Stimulated activated CD4-positive, alpha-beta T cell treated with anti-CD3 and anti-CD28 coated beads, Interleukin-1b, Interleukin-23, amount 100 ng/mL, for 24 hours (primary cell): ENCODE results near the gene PADI6.
A peak's percentile ranks its signal among the peaks of the same experiment; 100 is the strongest.
"Not testable (repeated sequence)": the region's sequence is repeated elsewhere in the genome, so short reads cannot be mapped to it uniquely, and the experiment has no call there.

Experiments used
- DNase-seq, 4 experiments: peaks; one replicate each; pipeline ENCODE4 v3.0.0-alpha.2; 2020; ENCODE audit warnings: low read depth in 4 of 4, low spot score in 1 of 4

Gene PADI6

DNA sequence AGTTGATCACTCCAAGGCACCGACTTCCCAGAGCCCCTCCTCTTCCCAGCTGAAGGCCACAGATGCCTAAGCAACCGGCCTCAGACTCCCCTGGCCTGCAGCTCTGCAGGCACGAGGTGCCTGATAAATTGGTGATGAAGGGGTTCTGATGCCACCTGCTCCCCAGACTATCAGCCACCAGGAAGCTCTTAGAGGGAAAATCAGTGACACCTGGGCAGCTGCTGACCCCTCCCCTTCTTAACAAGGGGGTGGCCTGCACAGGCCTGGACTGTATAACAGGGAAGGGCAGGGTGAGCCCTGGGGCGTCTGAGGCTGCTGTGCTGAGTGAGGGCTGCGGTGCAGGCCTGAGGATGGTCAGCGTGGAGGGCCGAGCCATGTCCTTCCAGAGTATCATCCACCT lies at the start of gene PADI6:
TSS of gene PADI6 (plus strand) at position 301 of the 400 bp plus-strand sequence. CDS start at position 351, 50 bp downstream.
- no peak for DNase-seq

DNA sequence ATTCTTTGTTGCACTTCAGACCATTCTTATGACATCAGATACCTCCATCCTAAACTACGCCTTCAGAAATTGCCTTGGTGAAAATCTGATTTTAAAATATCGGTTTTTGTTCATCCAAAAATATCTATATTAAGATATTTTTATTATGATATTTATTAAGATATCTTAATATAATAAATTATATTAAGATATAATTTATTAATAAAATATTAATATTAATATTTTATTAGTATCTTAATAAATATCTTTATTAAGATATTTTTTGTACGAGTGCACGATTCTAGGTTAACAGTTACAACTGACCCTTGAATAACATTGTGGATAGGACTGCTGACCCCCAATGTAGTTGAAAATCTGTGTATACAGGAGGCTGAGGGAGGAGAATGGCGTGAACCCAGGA lies 43.1 kb upstream of the PADI6 start:
- no peak for DNase-seq

DNA sequence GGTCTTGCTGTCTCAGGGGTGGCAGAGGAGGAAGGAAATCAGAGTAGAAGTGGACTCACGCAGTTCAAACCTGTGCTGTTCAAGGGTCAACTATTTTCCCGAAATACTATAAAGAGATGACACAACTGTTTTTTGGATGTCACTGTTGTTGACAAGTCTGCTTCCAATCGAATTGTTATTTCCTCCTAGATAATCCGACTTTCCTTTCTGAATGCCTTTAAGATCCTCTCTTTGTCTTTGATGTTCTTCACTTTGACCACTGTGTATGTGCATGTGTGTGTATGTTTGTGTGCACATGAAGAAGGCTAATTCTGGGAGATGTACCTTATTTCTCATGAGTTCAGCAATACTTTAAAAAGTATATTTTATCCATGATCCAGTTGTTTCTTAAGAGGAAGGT lies 42.4 kb upstream of the PADI6 start:
- DNase-seq, result no peak

DNA sequence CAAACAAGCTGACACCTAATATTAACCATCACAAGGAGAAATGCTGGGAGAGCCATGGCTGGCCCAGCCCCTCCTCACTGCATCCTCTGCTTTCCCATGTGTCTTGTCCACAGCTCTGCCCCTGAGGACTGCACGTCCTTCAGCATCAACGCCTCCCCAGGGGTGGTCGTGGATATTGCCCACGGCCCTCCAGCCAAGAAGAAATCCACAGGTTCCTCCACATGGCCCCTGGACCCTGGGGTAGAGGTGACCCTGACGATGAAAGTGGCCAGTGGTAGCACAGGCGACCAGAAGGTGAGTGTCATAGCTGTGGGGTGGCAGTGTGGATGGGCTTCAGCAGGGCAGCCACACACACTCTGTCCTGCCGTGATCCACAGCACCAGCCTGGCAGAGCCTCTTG lies 41.1 kb upstream of the PADI6 start:
- DNase-seq, result no peak

DNA sequence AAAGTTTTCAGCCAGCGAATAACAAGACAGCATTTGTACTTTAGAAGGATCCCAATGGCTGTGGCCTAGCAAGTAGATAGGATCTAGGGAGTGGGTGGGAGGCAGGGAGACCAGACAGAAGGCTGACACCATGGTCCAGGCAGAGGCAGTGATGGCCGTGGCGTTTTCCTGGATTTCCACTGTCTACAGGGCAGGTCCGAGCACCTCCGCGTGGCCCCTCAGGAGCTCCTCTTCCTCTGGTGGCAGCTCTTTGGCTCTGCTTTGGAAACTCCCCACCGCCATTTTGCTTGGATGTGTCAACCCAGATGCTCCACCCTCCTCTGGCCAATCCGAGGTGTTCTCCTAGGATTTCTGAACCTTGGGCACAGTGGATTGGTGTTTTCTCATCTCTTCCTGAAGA lies 38.9 kb upstream of the PADI6 start:
- no peak for DNase-seq

DNA sequence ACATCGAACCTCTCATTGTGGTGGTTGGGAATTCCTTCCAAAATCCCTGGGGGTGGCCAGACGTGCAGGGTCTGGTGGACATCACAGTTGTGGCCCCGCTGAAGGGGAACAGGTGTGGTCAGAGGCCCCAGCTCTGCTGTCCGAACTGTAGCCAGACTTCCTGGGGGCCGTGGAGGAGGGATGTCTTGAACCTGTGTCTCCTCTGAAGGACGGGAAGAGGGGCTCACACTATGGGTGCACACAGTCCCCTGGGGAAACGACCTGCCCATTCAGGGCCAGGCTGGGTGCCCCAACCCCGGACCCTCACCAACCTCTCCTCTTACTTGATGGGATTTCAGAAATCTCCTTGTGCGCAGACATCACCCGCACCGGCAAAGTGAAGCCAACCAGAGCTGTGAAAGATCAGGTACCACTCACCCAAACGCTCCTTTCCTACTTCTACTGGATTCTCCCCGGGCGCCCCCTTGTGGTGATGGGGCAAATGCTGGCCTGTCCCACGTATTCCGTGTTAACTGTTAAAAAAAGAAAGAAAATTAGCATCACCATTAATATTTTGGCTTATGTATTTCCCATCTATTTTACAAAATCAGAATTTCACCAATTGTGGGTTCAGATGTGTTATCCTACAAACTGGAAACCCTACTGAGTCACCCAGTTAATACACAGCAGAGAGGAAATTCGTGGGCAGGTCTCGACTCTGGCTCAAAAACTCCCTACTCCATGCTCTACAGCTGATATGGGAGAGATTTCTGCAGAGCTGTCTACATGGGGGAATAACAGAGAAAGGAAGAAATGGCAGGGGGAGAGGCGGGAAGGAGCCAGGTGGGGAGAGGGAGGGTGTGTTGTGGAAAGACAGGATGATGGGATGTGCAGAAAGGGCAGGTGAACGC lies 35.9 kb upstream of the PADI6 start:
- peak; percentile 39 to 62 (median 52) for DNase-seq

DNA sequence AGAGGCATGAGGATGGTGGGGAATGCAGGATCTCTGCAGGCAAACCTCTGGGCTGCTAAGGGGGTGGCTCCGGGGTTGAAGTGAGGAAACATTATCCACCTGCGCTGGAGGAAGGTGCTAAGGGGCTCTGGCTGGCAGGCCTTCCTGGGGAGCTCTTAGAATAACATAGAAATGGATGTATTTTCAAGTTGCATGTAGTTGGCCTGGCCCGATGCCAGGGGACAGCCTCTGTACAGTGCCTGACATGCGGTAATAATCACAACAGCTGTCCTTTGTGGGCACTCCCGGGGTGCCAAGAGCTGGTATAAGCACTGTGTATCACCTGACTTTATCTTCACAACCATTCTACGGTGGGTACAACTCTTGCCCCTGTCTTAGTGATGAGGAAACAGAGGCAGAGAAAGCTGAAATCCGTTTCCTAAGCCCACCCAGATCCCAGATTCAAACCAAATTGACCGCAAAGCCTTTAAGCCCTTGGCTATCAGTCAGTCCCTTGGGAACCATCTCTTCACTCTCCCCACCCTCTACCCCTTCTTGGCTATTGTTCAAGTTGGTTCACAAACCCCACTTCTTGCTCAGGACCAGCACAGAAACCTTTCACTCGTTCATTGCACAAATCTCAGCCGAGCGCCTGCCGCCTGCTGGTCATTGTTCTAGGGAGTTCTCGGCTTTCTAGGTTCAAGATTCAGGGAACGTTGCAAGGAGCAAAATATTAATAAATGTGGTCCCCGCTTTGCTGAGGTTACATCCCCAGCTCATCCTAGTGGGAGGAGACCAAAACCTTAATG lies 33.1 kb upstream of the PADI6 start:
- DNase-seq, result no peak

DNA sequence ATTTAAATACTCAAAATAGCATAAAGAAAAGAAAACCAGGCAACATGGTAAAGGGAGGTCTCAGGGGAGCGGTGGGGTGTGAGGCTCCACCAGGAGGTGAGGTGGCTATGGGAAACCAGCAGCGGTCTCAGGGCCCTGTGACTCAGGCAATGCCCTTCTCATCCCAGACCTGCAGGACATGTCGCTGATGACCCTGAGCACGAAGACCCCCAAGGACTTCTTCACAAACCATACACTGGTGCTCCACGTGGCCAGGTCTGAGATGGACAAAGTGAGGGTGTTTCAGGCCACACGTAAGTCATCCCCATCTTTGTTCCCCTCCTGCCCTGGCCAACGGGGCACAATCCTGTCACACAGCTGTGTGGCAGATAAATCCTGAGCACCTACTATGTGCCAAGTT lies 32.5 kb upstream of the PADI6 start:
- no peak for DNase-seq

DNA sequence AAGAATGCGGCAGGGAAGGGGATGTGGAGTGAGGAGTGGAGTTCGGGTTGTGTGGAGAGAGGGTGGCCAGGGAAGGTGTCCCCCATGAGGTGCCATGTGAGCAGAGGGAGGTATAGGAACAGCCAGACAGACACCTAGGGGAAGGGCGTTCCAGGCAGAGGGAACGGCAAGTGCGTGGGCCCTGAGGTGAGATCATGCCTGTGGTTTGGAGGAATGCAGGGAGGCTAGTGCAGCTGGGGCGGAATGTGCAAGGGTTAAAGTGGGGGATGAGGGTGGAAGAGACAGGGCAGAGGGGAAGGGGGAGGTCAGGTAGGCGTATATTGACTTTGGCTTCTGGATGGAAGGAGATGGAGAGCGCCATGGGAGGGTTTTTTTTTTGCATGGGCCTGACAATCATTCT lies 31.6 kb upstream of the PADI6 start:
- no peak for DNase-seq

DNA sequence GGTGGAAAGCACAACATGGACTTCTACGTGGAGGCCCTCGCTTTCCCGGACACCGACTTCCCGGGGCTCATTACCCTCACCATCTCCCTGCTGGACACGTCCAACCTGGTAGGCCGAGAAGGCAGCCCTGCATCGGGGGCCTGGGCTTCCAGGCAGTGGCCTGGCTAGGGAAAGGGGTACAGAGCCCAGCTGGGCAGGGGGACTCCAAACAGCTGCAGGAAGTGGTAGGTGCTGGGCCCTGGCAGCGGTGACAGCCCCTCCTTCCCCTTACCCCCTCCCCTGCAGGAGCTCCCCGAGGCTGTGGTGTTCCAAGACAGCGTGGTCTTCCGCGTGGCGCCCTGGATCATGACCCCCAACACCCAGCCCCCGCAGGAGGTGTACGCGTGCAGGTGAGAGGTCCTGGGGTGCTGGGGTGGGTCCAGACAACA lies 30.0 kb upstream of the PADI6 start:
- no peak for DNase-seq

DNA sequence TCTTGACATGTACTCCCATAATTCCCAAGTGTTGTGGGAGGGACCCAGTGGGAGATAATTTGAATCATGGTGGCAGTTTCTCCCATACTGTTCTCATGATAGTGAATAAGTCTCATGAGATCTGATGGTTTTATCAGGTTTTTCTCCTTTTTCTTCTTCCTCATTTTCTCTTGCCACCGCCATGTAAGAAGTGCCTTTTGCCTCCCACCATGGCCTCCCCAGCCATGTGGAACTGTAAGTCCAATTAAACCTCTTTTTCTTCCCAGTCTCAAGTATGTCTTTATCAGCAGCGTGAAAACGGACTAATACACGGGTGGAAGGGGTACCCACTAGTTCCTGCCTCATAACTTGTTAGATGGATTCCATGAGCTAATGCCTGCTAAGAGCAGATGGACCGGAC lies 26.5 kb upstream of the PADI6 start:
- not testable (repeated sequence) for DNase-seq

DNA sequence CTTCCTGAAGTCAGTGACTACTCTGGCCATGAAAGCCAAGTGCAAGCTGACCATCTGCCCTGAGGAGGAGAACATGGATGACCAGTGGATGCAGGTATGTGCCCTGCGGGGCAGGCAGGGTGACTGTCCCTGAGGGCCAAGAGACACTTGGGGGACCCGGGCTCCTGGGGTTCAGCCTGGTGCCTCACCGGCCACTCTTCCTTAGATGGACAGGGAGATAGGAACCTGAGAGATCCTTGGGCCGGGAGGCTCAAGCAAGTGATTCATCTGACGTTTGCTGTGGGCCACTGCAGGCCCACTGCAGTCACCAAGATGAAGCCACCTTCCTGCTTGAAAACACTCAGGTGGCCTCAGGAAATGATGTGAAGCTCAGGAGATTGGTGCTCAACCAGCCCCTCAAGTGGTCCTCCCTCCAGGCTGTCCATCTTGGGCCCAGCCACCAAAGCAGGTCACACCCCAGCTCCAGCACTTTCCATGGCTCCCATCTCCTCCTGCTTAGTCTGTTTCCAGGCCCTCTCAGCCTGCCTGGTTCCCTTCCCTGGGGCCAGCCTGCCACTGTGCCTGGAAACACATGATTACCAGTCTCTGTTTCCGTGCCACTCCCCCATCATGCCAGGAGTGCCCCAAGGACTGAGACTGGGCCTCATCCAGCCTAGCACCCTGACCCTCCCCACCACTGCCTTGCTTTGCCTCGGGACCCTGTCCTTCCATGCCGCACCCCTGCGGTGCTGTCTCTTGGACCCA lies 25.8 kb upstream of the PADI6 start:
- DNase-seq, result no peak

DNA sequence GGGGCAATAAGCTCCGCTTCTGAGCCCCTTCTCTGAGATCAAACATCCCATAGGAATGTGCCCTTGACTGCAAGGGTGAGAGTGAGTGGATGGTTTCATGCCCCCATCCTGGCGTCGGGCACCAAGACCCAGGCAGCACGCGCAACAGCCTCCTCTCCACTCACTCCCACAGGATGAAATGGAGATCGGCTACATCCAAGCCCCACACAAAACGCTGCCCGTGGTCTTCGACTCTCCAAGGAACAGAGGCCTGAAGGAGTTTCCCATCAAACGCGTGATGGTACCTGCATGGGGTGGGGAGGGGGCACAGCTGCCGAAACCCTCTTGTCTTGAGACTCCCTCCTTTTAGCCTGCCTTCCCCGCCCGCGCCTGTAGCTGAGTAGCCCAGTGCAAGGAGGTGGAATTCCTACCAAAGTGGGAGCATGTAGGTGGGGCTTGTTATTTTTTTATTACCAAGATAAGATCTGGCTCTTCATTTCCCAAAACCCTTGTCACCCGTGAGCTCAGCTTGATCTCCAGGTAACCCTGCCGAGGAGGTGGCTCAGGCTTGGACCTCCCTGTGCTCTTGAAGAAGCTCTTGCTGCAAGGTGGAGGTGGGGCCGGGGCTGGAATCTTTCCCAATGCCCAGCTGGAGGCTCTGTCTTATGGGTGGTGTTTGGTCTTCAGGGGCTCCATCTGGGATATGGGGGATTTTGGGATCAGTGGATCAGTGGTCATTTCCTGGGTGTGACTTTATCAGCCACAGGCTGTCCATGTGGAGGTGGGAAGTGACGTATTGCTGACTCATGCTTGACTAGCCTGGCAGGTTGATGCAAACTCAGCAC lies 24.0 kb upstream of the PADI6 start:
- no peak for DNase-seq

DNA sequence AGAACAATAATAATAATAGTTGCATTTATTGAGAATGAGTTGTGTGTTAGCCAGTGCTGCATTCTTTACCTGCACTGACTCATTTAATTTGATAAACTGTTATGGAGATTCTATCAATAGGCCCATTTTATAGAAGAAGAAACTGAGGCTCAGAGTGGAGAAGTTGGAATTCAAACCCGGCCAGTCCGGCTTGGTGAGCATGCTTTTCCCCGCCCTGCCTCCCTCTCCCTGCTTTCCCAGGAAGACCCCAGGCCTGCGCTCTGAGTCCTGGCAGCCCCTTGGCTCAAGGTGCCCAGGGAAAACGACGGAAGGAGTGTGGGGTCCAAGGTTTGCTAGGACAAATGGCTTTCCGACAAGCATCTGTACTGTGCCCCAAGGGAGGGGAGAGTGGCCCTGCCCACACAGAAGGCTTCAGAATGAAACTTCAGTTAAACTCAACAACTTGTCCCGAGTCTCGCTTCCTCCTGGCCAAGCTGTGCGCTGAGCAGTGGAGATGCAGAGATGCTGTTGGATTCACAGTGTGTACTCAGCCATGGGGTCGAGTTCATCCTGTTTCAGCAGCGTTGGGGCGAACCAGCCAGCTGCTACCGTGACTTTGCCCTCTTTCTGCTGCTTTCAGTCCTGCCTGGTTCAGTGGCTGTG lies 23.3 kb upstream of the PADI6 start:
- no peak for DNase-seq

DNA sequence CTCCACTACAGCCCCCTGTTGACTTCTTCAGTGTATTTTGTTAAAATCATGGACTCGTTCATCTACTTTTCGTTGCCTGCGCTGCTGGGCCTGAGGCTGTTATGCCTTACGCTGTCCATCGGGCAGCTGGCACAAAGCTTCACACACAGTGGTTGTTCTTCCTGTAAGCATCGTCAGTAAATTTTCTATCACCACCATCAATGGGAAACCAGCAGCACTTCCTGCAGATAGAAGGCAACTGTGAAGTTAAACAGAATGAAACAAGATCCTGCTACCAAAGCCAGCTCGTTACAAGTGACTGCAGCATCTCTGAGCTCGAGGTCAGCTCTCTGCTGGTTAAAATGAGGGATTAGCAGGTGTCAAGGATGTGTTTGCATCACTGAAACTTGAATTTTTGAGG lies 21.9 kb upstream of the PADI6 start:
- DNase-seq, result no peak

DNA sequence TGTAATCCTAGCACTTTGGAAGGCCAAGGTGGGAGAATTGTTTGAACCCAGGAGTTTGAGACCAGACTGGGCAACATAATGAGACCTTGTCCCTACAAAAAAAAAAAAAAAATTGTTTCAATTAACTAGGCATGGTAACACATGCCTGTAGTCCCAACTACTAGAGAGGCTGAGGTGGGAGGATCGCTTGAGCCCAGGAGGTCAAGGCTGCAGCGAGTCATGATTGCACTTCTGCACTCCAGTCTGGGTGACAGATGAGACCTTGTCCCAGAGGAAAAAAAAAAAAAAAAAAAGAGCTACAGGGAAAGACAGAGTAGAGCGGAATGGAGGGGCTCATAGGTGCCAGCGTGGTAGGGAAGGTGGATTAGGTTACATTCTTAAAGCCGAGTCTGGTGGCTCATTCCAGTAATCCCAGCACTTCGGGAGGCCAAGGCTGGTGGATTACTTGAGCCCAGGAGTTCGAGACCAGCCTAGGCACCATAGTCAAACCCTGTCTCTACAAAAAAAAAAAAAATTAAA lies 21.0 kb upstream of the PADI6 start:
- no peak for DNase-seq

DNA sequence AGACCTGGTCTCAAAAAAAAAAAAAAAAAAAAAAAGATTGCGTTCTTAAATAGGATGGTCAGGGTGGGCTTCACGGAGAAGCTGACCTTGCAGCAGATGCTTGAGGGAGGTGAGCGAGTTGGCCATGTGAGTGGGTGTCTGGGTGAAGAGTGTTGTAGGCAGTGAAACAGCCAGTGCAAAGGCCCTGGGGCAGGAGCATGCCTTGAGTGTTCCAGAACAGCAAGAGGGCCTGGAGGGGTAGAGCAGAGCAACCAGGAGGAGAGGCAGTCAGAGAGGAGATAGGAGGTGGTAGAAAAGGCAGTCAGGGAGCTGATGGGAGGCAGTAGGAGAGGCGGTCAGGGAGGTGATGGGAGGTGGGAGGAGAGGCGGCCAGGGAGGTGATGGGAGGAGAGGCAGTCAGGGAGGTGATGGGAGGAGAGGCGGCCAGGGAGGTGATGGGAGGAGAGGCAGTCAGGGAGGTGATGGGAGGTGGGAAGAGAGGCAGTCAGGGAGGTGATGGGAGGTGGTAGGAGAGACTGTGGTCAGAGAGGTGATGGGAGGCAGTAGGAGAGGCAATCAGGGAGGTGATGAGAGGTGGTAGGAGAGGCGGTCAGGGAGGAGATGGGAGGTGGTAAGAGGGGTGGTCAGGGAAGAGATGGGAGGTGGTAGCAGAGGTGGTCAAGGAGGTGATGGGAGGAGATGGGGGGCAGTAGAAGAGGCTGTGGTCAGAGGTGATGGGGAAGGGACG lies 20.2 kb upstream of the PADI6 start:
- no peak for DNase-seq

DNA sequence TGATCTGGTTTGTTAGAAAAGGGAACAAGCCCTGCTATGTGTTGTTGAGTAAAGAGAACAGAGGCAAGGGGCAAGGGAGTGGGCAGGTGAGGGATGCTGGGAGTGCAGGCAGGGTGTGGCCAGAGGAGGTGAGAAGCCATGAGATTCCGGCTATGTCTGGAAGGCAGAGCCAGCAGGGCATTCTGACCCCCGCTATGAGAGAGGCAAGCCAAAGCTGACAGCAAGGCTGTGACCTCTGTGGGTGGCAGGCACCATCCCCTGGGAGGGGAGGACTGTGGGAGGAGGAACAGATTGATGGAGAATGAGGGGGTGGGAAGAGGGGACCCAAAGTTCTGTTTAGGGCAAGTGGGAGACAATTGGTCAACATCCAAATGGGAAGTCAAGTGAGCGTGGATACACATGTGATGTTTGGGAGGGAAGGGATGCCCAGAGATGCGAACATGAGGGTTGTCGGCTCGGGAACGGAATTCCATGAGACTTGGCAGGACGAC lies 19.5 kb upstream of the PADI6 start:
- DNase-seq, result no peak

DNA sequence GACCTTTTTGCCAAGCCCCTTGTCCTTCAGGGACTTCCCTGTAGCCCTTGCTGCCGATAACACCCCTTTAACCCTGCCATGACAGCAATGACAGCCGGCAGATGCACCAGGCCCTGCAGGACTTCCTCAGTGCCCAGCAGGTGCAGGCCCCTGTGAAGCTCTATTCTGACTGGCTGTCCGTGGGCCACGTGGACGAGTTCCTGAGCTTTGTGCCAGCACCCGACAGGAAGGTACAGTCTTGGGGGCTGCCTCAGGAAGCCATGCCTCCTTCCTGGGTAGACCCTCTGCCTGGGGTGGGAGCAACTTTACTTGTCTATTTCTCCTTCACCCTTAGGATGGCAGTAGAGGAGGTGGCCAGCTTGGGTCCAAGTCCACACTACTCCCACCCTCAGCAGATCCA lies 16.1 kb upstream of the PADI6 start:
- DNase-seq, result peak in 1 of 4 experiments; percentile 8
